ENCODE results near the gene SLC26A11. TPM values are rescaled to one million over a fixed set of nuclear protein-coding genes. Genes with fewer than 3 reads are reported as not detected.

SLC26A11 gene
- total RNA-seq, 1 donor, result 12.2 TPM

- TF ChIP-seq CTCF (IDR thresholded peaks at IDR 0.05; ENCODE audit: insufficient read depth, low read length), result no peak
- peak overlapping the region; percentile 86 for H3K4me3 ChIP-seq (ENCODE audit: low read depth, low read length)
- peak; percentile 22 for DNase-seq (ENCODE audit: low read depth)
These were observed 549 bp downstream of the SLC26A11 start for GRCh38 chr17:80220736-80221215.

DNA sequence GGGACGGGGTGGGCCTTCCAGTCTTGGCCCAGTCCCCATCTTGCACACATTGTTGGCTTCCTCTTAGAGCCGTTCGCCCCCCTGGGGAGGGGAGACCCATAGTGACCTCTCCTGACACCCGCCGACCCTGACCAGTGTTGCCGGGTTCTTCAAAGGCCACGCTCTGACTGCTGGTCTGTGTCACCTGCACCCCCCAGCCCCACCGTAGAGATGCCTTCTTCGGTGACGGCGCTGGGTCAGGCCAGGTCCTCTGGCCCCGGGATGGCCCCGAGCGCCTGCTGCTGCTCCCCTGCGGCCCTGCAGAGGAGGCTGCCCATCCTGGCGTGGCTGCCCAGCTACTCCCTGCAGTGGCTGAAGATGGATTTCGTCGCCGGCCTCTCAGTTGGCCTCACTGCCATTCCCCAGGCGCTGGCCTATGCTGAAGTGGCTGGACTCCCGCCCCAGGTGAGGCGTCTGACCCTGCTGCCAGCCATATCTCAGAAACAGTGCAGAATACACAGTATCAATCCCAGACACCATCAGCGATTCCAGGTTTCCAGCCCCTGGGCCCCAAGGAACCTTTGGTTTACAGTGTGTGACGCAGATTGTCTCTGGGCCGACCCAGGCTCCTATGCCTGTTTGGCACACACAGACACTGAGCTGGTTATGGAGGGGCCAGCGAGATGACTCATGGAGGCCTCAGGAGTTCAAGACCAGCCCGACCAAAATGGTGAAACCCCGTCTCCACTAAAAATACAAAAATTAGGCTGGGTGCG is 1.3 kb downstream of the SLC26A11 start:
- TF ChIP-seq CTCF (IDR thresholded peaks at IDR 0.05; ENCODE audit: insufficient read depth, low read length), result no peak
- DNase-seq (ENCODE audit: low read depth), result no peak

GRCh38 chr17:80222376-80223141 is 2.3 kb downstream of the SLC26A11 start:
- no peak for TF ChIP-seq CTCF (IDR thresholded peaks at IDR 0.05; ENCODE audit: insufficient read depth, low read length)
- no peak overlapping the region for H3K4me3 ChIP-seq (ENCODE audit: low read depth, low read length)
- DNase-seq (ENCODE audit: low read depth), result no peak

More for the DNA sequence above, 1.3 kb downstream of the SLC26A11 start:
- H3K4me3 ChIP-seq (ENCODE audit: low read depth, low read length), result peak overlapping the region; percentile 86

GRCh38 chr17:80223142-80223815 is 3.1 kb downstream of the SLC26A11 start:
- no peak for DNase-seq (ENCODE audit: low read depth)
- TF ChIP-seq CTCF (IDR thresholded peaks at IDR 0.05; ENCODE audit: insufficient read depth, low read length), result no peak
- no peak overlapping the region for H3K4me3 ChIP-seq (ENCODE audit: low read depth, low read length)

DNA sequence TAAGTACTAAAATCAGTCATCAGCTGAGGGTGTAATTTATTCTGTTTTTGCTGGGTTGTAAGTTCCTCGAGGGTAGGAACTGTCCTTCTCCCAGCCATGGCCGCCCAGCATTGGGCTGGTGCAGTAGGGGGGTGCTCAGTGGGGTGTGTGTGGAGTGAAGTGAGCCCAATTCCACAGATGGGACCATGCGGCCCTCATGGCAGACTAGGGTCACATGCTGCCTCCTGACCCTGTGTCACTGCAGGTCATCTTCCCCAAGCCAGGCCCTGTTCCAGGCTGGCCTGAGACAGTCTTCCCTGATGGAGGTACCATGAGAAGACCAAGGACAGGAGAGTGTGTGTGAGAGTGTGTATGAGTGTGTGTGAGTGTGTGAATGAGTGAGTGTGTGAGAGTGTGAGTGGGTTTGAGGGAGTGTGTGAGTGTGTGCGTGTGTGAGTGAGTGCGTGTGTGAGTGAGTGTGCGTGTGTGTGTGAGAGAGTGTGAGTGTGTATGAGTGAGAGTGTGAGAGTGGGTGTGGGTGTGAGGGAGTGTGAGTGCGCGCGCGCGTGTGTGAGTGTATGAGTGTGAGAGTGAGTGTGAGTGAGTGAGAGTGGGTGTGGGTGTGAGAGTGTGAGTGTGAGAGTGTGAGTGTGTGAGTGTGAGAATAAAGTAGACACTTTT is 3.7 kb downstream of the SLC26A11 start:
- TF ChIP-seq CTCF (IDR thresholded peaks at IDR 0.05; ENCODE audit: insufficient read depth, low read length), result no peak
- DNase-seq (ENCODE audit: low read depth), result no peak

GRCh38 chr17:80224683-80225082 is 4.5 kb downstream of the SLC26A11 start:
- TF ChIP-seq CTCF (IDR thresholded peaks at IDR 0.05; ENCODE audit: insufficient read depth, low read length), result no peak
- H3K4me3 ChIP-seq (ENCODE audit: low read depth, low read length), result no peak overlapping the region
- no peak for DNase-seq (ENCODE audit: low read depth)

More for the DNA sequence above, 3.7 kb downstream of the SLC26A11 start:
- H3K4me3 ChIP-seq (ENCODE audit: low read depth, low read length), result no peak overlapping the region
